Inferior parietal cortex (tissue), 1 donor: Measurements from ENCODE around the gene SLC44A3.

Experiments used
- DNase-seq: peaks from one replicate; pipeline ENCODE4 v3.0.0-alpha.2; 2016; ENCODE audit errors: extremely low spot score

Gene SLC44A3

DNA sequence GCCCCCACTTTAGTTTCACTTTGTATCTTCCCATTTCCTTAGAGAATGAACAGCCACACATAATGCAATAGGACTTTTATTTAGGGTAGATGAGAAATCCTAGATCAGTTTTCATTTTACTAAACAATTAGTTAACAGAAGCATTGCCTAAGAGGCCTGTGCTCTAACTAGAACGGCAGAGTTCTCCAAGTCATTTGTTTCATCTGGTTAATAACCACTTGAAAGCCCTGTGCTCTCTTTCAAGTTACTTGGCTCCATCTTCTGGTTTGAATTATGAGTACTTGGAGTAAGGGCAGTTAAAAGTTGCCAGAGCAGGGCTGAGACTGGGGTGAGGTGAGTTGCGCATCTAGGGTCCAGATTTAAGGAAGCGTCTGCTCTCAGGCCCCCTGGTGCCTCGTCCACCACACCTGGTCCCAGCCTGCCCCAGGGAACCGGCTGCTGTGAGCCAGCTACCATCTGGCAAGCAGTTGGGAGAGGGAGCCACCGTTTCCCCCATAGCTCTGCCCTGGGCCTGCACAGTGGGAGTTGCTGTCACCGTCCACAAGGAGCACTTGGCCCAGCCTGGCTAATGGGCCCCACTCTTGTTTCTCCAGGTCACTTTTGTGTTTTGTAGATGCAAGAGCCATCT is 18.1 kb upstream of the SLC44A3 start:
- peak; percentile 69 for DNase-seq

DNA sequence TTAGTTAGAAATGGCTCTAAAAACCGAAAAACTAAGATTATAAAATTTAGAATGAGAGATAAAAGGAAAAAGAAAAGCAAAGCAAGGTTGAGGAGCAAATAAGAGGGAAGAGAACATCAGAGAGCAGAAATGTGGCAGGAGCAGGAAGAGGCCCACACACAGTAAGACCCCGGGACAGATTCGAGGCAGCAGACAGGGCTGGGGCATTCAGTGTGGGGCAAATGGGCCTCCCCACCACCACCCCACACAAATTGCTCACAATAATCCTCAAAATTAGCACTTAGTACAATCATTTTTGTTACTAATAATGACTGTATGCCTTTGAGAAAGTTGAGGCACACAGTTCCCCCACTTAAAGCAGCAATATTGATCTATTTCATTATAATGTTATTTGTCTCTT is 17.1 kb upstream of the SLC44A3 start:
- DNase-seq = no peak

DNA sequence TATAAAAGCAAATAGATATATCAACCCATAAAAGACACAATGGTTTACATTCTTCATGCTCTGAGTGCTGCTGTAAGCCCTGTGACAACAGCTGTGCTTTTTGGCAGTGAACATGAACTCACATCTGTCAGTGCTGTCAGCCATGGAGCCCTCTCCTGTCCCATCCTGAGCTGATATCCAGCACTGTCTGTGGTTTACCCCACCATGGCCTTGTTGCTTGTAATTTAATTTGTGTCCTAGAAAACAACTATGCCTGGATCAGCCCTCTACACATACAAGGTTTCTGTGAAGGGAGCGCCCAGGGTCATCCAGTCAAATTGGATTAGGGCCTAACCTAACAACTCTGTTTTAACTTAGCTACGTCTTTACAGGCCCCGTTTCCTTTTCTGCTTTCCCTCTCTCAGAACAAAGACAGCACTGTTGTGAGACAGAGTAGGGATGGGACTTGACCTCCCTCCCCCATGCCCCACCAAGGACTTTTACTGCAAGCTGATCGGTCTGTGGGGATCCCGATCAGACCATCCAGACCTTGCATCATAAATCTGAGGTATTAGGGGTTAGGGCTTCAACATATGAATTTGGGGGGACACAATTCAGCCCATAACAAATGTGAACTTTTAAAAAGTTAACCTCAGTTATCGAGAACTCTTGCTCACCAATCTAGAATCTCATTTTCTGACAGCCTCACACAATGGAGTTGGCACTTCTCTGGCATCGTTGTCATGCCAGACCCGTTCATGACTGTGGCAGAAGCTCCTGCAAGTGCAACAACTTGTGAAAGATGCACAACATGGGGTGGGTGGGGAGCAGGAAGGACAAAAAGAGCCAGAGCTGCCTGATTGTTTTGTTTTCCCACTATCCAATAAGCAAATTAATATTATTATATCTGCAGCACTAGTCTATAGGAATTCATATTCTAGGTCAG is 16.4 kb upstream of the SLC44A3 start:
- DNase-seq = peak; percentile 64

- DNase-seq = no peak
Measured at GRCh38 chr1:94804442-94804837, 15.7 kb upstream of the SLC44A3 start.

- peak; percentile 83 for DNase-seq
Measured at GRCh38 chr1:94805912-94806311, 14.2 kb upstream of the SLC44A3 start.

DNA sequence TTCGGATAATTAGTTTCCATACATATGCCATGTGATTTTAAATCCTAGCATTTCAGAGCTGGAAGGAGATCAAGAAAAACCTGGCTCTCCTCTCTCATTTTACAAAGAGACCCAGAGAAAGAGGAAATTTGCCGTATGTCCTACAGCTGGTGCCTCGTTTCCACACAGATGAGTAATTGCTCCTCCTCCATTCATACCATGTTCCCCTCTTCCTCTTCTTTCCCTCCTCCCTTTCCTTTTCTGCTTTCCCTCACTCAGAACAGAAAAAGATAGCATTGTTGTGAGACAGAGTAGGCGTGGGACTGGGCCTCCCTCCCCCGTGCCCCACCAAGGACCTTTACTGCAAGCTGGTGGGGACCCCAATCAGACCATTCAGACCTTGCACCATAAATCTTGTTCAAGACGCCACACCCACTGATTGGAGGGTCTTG is 13.7 kb upstream of the SLC44A3 start:
- peak; percentile 45 for DNase-seq

DNA sequence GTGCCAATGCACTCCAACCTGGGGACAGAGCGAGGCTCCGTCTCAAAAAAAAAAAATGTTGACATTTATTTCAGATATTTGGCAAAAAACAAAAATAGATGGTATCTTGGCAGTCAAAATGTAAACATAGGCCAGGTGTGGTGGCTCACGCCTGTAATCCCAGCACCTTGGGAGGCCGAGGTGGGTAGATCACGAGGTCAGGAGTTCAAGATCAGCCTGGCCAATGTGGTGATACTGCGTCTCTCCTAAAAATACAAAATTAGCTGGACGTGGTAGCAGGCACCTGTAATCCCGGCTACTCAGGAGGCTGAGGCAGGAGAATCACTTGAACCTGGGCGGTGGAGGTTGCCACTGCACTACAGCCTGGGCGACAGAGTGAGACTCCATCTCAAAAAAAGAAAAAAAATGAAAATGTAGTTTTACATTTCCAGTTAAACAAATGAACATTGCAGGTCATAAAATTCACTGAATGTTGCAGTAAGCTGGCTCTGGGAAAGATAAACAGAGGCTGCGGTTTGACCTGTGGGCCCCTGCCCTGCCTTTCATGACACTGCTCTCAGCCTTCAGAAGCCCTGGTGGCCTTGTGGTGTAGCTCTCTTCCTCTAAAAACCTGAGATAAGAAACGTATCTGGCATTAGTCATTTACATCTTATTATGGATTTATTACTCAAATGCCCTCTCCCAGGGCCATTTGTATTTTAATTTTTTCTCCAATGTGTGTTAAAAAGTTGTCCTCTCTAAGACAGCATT is 12.2 kb upstream of the SLC44A3 start:
- no peak for DNase-seq

DNA sequence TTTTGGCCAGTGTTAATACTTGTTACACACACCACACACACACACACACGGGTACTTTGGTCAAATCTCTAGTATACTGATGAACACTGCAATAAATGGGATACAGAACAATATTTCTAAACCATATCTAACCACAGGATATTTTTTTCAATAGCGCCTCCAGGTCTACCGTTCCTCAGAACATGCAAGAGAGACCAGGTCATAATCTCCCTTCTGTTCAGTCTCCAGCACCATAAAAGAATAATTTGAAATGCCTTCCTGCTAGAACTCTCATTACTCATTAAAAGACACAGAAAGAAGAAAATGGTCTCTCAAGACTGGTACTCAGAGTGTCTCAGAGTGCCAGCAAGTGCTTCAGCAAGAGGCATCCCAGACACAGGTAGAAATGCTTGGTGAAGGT is 11.5 kb upstream of the SLC44A3 start:
- no peak for DNase-seq

GRCh38 chr1:94812985-94813384 is 7.2 kb upstream of the SLC44A3 start:
- no peak for DNase-seq

DNA sequence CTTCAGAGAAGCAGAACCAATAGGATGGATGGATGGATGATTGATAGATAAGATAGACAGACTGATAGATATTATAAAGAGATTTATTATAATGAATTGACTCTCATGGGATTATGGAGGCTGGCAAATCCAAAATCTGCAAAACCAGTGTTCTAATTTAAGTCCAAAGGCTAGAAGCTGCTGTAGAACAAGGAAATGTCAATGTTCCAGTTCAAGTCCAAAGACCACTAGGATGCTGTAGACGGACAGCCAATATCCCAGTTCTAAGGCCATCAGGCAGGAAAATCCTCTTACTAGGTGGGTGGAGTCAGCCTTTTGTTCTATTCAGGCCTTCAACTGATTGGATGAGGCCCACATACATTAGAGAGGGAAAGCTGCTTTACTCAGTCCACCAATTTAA is 4.1 kb upstream of the SLC44A3 start:
- no peak for DNase-seq

GRCh38 chr1:94817712-94818111 is 2.4 kb upstream of the SLC44A3 start:
- DNase-seq = no peak

DNA sequence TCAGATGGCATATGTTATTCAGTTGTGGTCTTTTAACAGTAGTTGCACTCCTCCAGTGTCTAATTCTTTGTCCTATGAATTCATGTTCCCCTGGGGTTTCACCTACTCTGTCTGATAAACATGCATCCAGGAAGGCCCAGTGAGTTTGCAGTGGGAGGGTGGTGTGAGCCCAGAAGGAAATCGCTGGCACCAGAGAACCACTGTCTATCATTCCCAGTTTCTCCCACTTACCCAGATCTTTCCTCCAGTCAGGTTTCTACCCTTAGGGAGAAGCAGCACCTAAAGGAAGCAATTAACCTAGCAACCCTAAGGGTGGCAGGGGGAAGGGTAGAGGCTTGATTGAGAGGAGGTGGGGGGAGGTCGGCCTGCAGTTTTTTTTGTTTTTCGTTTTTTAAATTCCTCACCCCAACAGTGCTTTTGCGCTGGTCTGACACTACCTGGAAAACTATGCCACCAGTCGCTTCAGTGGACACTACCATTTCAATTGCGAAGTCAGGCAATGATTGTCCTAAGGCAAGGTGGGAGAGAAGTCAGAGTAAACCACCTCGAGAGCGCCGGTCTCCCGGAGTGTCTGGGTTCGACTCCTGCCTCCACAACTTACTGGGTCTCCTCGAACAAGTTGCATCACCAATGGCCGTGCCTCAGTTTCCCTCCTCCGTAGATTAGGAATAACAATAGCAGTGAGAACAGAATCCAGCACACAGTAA is 766 bp upstream of the SLC44A3 start:
- DNase-seq = no peak

GRCh38 chr1:94820936-94821335 is 779 bp downstream of the SLC44A3 start:
- no peak for DNase-seq

DNA sequence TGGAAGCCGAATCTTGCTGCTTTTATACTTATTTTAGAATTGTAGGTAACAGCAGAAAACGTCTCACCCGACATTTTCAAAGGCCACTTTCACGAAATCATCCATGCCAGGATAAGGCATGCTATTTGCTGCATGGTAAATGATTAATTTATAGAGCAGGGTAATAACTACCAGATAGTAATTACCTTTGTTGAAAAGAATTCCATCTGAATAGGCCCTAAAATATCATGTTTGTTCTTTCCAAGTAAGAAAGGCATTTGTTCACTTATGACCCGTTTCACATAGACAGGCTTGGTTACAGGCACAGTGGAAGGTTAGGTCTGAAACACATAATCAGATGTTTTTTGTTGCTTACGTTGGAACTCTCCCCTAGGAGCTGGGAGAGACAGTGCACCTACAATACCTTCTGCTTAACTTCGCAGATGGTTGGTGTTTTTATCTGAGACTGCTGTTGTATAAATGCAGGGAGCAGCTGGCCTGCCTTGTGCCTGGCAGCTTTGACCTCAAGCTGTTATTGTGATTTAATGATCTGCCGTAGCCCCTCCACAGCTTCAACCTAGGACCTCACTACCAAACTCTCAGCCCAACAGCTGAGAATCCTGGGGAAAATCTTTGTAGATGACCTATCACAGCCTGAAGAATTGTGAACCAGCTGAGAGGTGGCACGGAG is 1.6 kb downstream of the SLC44A3 start:
- DNase-seq = no peak

DNA sequence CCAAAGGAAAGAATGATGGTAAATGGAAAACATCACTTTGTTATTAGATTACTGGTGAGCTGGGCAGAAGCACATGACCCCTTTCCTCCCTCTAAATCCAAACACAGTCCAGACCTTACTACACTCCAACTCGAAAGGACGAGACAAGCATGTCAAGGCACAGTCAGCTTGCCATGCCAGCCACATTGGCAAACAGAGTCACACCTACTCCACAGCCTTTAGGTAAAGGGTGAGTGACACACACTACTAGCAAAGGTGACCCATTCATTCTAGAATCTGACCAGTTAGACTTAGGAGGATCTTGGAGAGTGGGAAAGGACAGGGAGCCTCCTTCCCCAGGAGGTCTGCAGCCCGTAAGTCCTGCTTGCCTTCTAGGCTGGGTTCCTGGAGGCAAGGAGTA is 3.0 kb downstream of the SLC44A3 start:
- DNase-seq = no peak

- no peak for DNase-seq
Measured at GRCh38 chr1:94825936-94826335, 5.8 kb downstream of the SLC44A3 start.

GRCh38 chr1:94827434-94827833 is 7.3 kb downstream of the SLC44A3 start:
- DNase-seq = no peak

- no peak for DNase-seq
Measured at GRCh38 chr1:94828251-94828650, 8.1 kb downstream of the SLC44A3 start.

DNA sequence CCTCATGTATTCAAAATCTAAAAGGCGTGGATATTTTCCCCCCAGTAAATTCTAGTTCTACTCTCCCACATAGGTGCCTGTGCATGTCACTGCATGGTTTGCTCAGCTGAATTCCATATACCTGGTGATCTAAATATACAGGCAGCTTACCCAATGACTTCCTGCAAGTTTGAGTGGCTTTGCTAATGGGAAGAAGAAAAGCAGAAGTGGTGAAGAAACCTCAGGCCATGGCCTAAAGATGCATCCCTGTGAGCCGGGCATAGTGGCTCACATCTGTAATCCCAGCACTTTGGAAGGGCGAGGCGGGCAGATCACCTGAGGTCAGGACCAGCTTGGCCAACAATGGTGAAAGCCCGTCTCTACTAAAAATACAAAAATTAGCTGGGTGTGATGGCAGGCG is 11.5 kb downstream of the SLC44A3 start:
- no peak for DNase-seq

DNA sequence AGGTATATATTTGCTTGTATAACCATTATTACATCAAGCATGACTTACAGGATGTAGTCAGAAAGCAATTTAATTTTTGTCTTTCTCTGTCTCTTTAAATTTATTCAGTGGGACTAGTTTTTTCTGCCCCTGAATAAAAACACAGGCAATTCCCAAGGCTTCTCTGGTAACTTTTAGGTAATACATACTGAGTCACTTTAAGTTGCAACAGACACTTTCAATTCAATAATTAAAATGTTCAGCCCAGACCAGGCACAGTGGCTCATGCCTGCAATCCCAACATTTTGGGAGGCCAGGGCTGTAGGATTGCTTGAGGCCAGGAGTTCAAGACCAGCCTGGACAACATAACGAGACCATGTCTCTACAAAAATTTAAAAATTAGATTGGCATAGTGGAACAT is 12.3 kb downstream of the SLC44A3 start:
- no peak for DNase-seq

GRCh38 chr1:94832931-94833585 is 12.9 kb downstream of the SLC44A3 start:
- DNase-seq = no peak
